ENCODE measurements around the gene HOXB5.

The HOXB5 gene

GRCh38 chr17:48593840-48594537 is 410 bp upstream of the HOXB5 start:
- no peak overlapping the region; the same call in 1 of the 2 replicates for H3K4me3 ChIP-seq (ENCODE audit: low read depth, low read length)
- no peaks in the 10 kb centered on the region for H3K9me3 ChIP-seq (ENCODE audit: control insufficient read depth, insufficient read depth, low read depth, low read length)
- CTCF ChIA-PET = interaction anchor here (0.6 to 6.0 kb wide), 34 partner anchors 10 to 379 kb away, joined by 3 to 52 read pairs (median 6); no protein-coding TSS in a partner anchor
- peaks cover 31% of the 10 kb centered on the region for H3K4me1 ChIP-seq (ENCODE audit: control insufficient read depth, insufficient read depth, low read length)
- H3K27ac ChIP-seq (ENCODE audit: extremely low read depth, low read depth, low read length) = peak overlapping the region; percentile 68
- peaks cover 5 to 46% of the 10 kb centered on the region in 2 experiments; a peak in 2 of 3 replicates for H3K36me3 ChIP-seq (ENCODE audit: control insufficient read depth in 2 of 2, insufficient read depth in 1 of 2, low read length in 2 of 2)
- POLR2A ChIA-PET = interaction anchor here (1.6 kb wide), 1 partner anchor 47 kb away, joined by 4 read pairs; no protein-coding TSS in a partner anchor
- TF ChIP-seq ZNF433 (tag by site-specific recombination; IDR thresholded peaks at IDR 0.05; ENCODE audit: low read depth) (no peak), PRDM6 (tag by site-specific recombination; IDR thresholded peaks at IDR 0.05) (peak; percentile 80), ZSCAN4 (tag by site-specific recombination; IDR thresholded peaks at IDR 0.05) (no peak; the same call in 1 of the 2 replicates), ZNF426 (tag by site-specific recombination; IDR thresholded peaks at IDR 0.05) (no peak), ZEB2 (tag by site-specific recombination; IDR thresholded peaks at IDR 0.05) (peak; percentile 90), ZNF610 (tag by site-specific recombination; IDR thresholded peaks at IDR 0.05; ENCODE audit: borderline replicate concordance) (no peak), ZNF600 (tag by site-specific recombination; IDR thresholded peaks at IDR 0.05) (peak; percentile 59; the same call in 1 of the 2 replicates), GLIS2 (tag by site-specific recombination; IDR thresholded peaks at IDR 0.05) (peak; percentile 93), ZNF341 (tag by site-specific recombination; IDR thresholded peaks at IDR 0.05; ENCODE audit: low read depth) (peak; percentile 26; the same call in 1 of the 2 replicates), ATF2 (tag by site-specific recombination; IDR thresholded peaks at IDR 0.05; ENCODE audit: low read depth) (peak; percentile 64; the same call in 1 of the 2 replicates), ZNF548 (tag by site-specific recombination; IDR thresholded peaks at IDR 0.05) (no peak), YY2 (tag by site-specific recombination; IDR thresholded peaks at IDR 0.05) (peak; percentile 87), ZNF510 (tag by site-specific recombination; IDR thresholded peaks at IDR 0.05; ENCODE audit: insufficient replicate concordance) (no peak), ZNF623 (tag by site-specific recombination; IDR thresholded peaks at IDR 0.05) (no peak), ZNF707 (tag by site-specific recombination; IDR thresholded peaks at IDR 0.05) (no peak), ZNF658 (tag by site-specific recombination; IDR thresholded peaks at IDR 0.05) (no peak), ZNF776 (tag by site-specific recombination; IDR thresholded peaks at IDR 0.05; ENCODE audit: borderline replicate concordance) (no peak), SP7 (tag by site-specific recombination; IDR thresholded peaks at IDR 0.05) (peak; percentile 83)
- TF ChIP-seq, protein P1, sequence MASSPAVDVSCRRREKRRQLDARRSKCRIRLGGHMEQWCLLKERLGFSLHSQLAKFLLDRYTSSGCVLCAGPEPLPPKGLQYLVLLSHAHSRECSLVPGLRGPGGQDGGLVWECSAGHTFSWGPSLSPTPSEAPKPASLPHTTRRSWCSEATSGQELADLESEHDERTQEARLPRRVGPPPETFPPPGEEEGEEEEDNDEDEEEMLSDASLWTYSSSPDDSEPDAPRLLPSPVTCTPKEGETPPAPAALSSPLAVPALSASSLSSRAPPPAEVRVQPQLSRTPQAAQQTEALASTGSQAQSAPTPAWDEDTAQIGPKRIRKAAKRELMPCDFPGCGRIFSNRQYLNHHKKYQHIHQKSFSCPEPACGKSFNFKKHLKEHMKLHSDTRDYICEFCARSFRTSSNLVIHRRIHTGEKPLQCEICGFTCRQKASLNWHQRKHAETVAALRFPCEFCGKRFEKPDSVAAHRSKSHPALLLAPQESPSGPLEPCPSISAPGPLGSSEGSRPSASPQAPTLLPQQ (tag by site-specific recombination; IDR thresholded peaks at IDR 0.05) = peak; percentile 54; the same call in 1 of the 2 replicates
- TF ChIP-seq, protein P2, sequence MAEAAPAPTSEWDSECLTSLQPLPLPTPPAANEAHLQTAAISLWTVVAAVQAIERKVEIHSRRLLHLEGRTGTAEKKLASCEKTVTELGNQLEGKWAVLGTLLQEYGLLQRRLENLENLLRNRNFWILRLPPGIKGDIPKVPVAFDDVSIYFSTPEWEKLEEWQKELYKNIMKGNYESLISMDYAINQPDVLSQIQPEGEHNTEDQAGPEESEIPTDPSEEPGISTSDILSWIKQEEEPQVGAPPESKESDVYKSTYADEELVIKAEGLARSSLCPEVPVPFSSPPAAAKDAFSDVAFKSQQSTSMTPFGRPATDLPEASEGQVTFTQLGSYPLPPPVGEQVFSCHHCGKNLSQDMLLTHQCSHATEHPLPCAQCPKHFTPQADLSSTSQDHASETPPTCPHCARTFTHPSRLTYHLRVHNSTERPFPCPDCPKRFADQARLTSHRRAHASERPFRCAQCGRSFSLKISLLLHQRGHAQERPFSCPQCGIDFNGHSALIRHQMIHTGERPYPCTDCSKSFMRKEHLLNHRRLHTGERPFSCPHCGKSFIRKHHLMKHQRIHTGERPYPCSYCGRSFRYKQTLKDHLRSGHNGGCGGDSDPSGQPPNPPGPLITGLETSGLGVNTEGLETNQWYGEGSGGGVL (tag by site-specific recombination; IDR thresholded peaks at IDR 0.05) = peak; percentile 96
- TF ChIP-seq, protein P3, sequence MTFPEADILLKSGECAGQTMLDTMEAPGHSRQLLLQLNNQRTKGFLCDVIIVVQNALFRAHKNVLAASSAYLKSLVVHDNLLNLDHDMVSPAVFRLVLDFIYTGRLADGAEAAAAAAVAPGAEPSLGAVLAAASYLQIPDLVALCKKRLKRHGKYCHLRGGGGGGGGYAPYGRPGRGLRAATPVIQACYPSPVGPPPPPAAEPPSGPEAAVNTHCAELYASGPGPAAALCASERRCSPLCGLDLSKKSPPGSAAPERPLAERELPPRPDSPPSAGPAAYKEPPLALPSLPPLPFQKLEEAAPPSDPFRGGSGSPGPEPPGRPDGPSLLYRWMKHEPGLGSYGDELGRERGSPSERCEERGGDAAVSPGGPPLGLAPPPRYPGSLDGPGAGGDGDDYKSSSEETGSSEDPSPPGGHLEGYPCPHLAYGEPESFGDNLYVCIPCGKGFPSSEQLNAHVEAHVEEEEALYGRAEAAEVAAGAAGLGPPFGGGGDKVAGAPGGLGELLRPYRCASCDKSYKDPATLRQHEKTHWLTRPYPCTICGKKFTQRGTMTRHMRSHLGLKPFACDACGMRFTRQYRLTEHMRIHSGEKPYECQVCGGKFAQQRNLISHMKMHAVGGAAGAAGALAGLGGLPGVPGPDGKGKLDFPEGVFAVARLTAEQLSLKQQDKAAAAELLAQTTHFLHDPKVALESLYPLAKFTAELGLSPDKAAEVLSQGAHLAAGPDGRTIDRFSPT (tag by site-specific recombination; IDR thresholded peaks at IDR 0.05) = peak; percentile 35; the same call in 1 of the 2 replicates
- TF ChIP-seq, protein P4, sequence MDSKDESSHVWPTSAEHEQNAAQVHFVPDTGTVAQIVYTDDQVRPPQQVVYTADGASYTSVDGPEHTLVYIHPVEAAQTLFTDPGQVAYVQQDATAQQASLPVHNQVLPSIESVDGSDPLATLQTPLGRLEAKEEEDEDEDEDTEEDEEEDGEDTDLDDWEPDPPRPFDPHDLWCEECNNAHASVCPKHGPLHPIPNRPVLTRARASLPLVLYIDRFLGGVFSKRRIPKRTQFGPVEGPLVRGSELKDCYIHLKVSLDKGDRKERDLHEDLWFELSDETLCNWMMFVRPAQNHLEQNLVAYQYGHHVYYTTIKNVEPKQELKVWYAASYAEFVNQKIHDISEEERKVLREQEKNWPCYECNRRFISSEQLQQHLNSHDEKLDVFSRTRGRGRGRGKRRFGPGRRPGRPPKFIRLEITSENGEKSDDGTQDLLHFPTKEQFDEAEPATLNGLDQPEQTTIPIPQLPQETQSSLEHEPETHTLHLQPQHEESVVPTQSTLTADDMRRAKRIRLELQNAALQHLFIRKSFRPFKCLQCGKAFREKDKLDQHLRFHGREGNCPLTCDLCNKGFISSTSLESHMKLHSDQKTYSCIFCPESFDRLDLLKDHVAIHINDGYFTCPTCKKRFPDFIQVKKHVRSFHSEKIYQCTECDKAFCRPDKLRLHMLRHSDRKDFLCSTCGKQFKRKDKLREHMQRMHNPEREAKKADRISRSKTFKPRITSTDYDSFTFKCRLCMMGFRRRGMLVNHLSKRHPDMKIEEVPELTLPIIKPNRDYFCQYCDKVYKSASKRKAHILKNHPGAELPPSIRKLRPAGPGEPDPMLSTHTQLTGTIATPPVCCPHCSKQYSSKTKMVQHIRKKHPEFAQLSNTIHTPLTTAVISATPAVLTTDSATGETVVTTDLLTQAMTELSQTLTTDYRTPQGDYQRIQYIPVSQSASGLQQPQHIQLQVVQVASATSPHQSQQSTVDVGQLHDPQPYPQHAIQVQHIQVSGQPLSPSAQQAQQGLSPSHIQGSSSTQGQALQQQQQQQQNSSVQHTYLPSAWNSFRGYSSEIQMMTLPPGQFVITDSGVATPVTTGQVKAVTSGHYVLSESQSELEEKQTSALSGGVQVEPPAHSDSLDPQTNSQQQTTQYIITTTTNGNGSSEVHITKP (tag by site-specific recombination; IDR thresholded peaks at IDR 0.05) = peak; percentile 98
